WERI-Rb-1 (cell line): ENCODE measurements around the gene BCAR1.

Experiments
- DNase-seq: peaks from one replicate; pipeline ENCODE4 v3.0.0-alpha.2; 2020
- H3K27ac ChIP-seq: fragments of 250-450 bp; sonication (Bioruptor Pico); 2 replicates; pipeline ENCODE4 v1.5.1; 2020; ENCODE audit warnings: mild to moderate bottlenecking, moderate library complexity
- H3K27me3 ChIP-seq: fragments of 250-450 bp; sonication (Bioruptor Pico); 2 replicates; pipeline ENCODE4 v1.5.1; 2021; ENCODE audit warnings: mild to moderate bottlenecking, low read depth, moderate library complexity; ENCODE audit not compliant: insufficient read depth, severe bottlenecking
- H3K36me3 ChIP-seq: fragments of 250-450 bp; sonication (Bioruptor Pico); 2 replicates; pipeline ENCODE4 v1.5.1; 2020; ENCODE audit warnings: mild to moderate bottlenecking, moderate library complexity
- H3K4me3 ChIP-seq: 2 replicates; pipeline ENCODE4 v1.5.1; 2011; ENCODE audit warnings: low read depth, mild to moderate bottlenecking, control low read depth, low read length
- H3K9me3 ChIP-seq: fragments of 250-450 bp; sonication (Bioruptor Pico); 2 replicates; pipeline ENCODE4 v1.5.1; 2021; ENCODE audit warnings: mild to moderate bottlenecking, moderate library complexity; ENCODE audit not compliant: severe bottlenecking
- CTCF ChIP-seq: IDR thresholded peaks from 2 replicates; pipeline ENCODE4 v1.5.1; 2011; ENCODE audit warnings: low read depth, mild to moderate bottlenecking, control low read depth, inconsistent platforms, low read length

Gene BCAR1

GRCh38 chr16:75236232-75236631 lies 15.2 kb downstream of the BCAR1 start:
- Histone ChIP-seq H3K36me3 (peaks cover 59% of the 10 kb centered on the region), H3K4me3 (no peak overlapping the region), H3K27me3 (no peaks in the 10 kb centered on the region), H3K9me3 (no peaks in the 10 kb centered on the region), H3K27ac (no peak overlapping the region)
- no peak for TF ChIP-seq CTCF
- DNase-seq = no peak

GRCh38 chr16:75235721-75236193 lies 15.7 kb downstream of the BCAR1 start:
- TF ChIP-seq CTCF = no peak

GRCh38 chr16:75234856-75235696 lies 16.3 kb downstream of the BCAR1 start:
- Histone ChIP-seq H3K36me3 (peaks cover 61% of the 10 kb centered on the region), H3K27me3 (no peaks in the 10 kb centered on the region), H3K4me3 (no peak overlapping the region), H3K9me3 (no peaks in the 10 kb centered on the region), H3K27ac (no peak overlapping the region)
- no peak for TF ChIP-seq CTCF
- DNase-seq = peak; percentile 9

More at GRCh38 chr16:75235721-75236193, 15.7 kb downstream of the BCAR1 start:
- H3K4me3 ChIP-seq = no peak overlapping the region
- no peak overlapping the region for H3K27ac ChIP-seq
- H3K36me3 ChIP-seq = peaks cover 60% of the 10 kb centered on the region
- H3K27me3 ChIP-seq = no peaks in the 10 kb centered on the region
- H3K9me3 ChIP-seq = no peaks in the 10 kb centered on the region
- peak; percentile 7 for DNase-seq

GRCh38 chr16:75233611-75233938 lies 17.8 kb downstream of the BCAR1 start:
- no peak for DNase-seq
- H3K36me3 ChIP-seq = peaks cover 66% of the 10 kb centered on the region
- no peak overlapping the region for H3K4me3 ChIP-seq
- no peak for TF ChIP-seq CTCF
- no peaks in the 10 kb centered on the region for H3K27me3 ChIP-seq
- no peak overlapping the region for H3K27ac ChIP-seq
- no peaks in the 10 kb centered on the region for H3K9me3 ChIP-seq

- DNase-seq = no peak
- TF ChIP-seq CTCF = no peak
- H3K36me3 ChIP-seq = peaks cover 61% of the 10 kb centered on the region
These were observed 19.9 kb downstream of the BCAR1 start for GRCh38 chr16:75231570-75231969.

More at GRCh38 chr16:75231570-75231969, 19.9 kb downstream of the BCAR1 start:
- H3K4me3 ChIP-seq = no peak overlapping the region
- no peak overlapping the region for H3K27ac ChIP-seq
- H3K27me3 ChIP-seq = no peaks in the 10 kb centered on the region
- H3K9me3 ChIP-seq = no peaks in the 10 kb centered on the region
